HG03432 (cell line): ENCODE measurements around the gene LMAN1L.

Experiments
- ATAC-seq: cut with Tn5 transposase; IDR thresholded peaks from one replicate; pipeline ENCODE4 v1.9.1; 2021; ENCODE audit warnings: mild to moderate bottlenecking, moderate library complexity; ENCODE audit not compliant: unreplicated experiment

LMAN1L gene

DNA sequence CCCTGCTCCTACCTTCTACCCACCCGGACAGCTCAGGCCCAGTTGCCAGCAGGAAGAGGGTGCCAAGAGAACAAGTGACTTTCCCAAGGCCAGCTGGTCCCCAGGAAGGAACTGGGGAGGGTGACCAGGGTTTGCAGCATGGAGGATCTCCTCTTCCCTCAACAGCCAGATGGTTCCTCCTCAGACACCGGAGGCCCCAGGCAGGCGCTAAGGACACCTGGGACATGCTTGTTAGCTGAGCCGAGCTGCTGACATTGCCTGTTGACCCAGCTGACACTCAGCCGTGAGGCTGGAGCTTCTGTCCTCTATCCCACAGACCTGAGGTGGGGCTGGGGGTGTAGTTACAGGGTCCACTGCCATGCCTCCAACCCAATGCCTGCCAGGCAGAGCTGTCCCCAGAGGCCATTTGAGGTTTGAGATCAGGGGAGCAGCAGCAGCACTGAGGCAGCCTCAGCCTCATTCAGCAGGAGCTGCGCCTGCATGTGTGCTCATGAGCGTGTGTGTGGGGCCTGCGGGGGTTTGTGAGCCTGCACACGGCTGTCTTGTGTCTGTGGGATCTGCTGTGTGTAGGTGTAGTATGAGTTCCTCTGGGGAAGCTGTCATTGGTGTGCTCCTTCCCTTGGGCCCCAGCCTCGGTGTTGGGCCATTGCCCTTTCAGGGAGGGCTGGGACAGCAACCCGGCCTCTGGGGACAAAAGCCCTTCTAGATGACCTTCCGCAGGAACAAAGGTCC, 20.9 kb downstream of the LMAN1L start:
- no peak for ATAC-seq

DNA sequence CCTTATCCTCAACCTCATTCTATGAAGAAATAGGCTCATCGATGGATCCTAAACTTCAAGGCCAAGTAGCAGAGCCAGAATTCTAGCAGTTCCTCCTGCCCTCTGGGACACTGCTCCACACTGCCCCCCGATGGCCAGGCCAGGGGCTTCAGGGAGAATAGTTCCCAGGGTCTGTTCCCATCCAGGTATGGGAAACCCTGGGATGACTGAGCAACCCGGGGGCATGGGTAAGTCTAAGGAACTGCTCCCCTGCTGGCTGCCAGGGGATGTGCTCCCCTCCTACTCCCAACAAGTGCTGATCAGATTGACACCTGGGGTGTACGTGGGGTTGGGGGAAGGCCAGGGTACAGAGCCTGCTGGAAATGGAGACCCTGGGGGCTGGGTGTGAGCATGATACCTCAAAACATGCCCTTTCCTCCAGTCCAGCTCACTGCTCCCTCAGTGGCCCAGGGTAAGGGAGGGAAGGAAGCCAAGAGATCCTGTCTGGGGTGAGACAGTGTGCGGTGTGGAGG, 22.7 kb downstream of the LMAN1L start:
- ATAC-seq, result no peak

DNA sequence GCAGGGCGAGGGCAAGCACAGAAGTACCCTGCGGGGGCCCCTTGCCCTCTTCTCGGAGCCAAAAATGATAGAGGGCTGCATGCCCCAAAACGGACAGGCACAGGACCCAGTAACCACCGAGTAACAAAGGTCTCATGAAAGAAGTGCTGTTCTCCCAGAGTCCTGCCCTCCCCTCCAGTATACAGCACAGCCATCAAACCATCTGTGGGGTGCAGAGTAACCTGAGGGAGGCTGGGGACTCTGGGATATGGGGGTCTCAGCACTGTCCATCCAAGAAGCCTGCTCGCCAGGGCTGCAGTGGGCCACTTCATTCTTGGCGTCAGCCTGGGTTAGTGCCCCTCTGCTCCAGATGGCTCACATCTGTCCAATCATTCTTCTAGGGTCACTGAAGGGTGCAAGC, 24.2 kb downstream of the LMAN1L start:
- ATAC-seq, result no peak

DNA sequence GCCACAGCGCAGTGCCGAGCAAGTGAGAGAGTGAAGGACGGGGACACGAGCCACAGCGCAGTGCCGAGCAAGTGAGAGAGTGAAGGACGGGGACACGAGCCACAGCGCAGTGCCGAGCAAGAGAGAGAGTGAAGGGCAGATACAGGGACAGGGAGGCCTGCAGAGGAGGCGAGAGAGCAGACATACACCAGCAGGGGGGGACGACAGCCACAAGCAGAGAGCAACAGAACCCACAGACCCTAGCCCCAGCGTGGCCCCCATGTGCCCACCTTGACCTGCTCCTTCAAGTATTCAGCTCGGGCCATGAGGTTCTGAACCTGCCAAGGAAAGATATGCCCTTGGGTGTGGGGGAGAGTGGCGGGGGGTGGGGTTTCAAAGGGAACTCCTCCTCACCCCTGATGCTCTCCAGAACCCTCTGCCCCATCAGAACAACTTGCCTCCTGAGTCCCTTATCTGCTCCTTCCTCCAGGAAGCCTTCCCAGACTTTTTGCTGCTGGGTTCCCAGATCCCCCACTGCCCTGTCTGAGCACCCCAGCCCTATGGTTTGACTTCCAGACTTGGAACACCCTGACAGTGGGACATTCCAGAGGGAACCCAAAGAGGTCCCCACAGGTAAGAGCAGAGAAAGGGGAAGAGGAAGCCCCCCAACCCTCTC, 25.0 kb downstream of the LMAN1L start:
- no peak for ATAC-seq

DNA sequence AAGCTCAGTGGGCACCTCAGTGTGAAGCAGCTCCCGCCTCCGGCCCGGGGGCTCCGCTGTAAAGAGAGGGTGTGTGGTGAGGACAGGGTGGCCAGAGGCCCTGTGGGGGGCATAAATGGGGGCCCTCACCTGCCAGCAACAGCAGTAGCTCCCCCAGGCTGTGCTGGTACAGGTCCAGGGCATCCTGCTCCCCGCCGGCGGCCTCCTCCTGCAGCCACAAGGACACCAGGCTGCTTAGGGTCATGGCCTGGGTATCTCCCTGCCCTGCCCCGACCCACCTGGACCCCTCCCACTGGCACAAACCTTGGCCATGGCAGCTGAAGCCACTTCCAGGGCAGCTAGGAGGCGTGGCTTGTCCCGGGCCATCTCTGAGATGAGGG, 25.5 kb downstream of the LMAN1L start:
- no peak for ATAC-seq

DNA sequence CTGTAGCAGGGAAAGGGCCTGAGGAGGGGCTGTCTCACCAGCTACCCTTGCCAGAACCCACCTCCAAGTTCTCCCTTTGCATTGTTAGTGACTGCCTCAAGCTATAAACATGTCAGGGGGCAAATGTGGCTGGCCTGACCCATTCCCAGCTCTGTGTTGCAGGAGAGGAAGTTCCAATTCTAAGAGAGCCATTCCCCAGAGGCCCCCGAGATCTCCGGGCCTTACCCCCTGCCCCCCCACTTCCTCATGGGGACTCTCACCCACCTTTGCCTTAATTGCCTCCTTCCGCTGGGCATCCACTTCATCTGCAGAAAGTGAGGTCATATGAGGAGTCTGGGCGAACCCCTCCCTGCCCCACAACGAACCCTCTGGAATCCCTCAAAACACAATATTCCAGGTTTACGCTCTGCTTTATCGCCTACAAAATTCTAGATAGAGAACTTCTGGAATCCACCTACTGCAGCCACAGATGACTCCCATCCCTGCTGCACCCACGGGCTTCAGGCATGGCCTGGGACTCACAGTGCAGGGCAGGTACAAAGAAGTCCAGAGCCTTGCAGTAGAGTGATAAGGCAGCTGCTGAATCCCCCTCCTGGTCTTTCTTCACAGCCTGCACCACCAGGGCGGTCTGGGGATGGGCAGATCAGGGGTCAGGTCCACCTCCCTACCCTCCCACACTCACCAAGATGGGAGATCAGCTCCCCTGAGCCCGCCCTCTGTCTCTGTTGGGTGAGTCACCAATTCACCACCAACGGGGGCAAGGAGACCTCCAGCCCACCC, 26.3 kb downstream of the LMAN1L start:
- no peak for ATAC-seq

DNA sequence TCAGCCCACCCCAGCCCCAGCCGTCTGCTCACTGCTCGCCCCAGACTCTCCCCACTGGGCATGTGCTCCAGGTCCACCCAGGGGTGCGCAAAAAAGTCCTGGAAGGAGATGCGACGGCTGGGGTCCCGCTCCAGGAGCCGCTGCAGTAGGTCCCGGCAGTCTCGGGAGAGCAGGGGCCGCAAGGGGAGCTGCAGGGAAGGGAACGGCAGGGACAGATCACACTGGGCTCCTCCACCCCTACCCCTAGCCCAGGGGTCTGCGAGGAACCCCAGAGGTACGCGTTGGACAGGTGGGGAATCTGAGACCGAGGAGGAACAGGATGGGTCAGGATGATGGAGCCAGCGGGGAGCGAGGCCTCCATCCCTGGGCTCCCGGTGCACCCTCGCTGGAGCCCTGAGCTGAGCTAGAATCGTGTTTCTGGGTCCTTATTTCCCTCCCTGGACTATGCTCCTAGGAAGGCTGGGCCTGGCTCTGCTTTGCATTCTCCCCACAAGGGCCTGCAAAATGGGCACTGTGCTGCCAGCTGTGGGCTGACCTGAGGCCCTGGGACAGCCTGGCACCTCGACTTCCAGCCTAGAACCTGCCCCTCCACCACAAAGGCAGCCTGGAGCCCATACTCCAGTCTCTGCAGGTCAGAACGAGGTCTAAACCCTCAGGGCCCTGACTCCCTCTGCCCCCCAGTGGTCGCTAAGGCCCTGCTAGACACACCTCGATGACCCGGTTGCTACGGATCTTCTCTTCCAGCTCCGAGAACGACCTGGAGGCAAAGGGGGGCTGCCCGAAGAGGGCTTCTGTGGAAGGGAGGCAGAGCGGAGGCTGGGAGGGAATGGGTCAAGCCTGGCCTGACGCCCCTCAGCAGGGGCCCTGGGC, 27.1 kb downstream of the LMAN1L start:
- no peak for ATAC-seq

DNA sequence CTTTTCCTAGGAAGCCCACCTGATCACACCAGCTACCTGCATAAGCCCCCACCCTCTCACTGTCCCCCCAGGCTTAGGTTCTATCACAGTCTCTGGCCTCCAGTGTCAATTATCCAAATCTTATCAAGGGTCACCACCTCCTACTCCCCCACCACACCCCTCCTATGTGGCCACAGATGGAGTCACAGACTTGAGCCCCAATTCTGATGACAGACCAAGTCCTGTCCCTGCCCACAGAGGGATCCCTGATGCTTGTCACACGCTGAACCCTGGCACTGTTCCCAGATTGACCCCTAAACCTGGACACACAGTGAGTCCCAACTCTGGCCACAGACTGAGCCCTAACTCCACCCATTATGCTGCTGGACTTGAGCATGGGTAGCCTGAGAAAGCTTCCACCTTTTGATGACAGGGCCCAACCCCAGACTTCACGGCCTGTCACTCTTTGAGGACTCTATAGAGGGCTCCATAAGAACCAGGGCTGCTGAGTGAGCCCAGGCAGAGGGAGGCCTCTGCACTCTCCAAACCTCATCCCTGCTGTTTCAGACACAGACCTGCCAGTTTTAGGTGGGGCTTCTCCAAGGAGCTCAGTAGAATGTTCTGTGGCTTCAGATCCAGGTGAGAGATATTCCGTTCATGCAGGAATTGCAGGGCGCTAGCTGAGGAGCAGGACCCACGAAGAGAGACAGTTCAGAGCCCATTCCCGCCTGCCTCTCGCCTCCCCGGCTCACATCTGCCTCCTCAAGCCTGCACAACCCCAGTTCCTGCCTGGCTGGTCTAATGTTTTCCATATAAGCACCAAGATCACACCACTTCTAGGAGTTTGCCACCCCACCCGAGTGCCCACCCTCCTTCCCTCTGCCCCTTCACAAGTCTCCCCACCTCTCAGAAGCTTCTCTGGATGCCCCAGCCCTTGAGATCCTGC, 28.5 kb downstream of the LMAN1L start:
- ATAC-seq, result no peak

DNA sequence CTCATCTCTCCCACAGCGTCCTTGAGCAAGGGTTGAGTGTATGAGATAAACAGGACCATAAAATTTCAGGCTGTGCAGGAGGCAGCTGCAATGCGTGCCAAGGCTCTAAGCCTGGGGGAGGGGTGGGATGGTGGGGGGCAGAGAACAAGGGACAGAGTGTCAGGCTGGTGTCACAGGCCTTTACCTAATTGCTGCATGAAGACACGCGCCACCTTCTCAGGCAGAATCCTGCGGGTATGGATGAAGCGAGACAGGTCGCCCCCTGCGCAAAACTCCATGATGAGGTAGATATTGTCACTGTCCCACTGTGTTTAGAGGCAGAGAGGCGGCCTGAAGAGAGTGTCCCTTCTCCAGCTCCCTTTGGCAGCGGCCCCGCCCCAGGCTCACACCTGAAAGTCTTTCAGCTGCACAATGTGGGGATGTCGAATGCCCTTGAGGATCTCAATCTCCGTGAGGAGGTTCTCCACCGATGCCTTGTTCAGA, 29.3 kb downstream of the LMAN1L start:
- no peak for ATAC-seq

DNA sequence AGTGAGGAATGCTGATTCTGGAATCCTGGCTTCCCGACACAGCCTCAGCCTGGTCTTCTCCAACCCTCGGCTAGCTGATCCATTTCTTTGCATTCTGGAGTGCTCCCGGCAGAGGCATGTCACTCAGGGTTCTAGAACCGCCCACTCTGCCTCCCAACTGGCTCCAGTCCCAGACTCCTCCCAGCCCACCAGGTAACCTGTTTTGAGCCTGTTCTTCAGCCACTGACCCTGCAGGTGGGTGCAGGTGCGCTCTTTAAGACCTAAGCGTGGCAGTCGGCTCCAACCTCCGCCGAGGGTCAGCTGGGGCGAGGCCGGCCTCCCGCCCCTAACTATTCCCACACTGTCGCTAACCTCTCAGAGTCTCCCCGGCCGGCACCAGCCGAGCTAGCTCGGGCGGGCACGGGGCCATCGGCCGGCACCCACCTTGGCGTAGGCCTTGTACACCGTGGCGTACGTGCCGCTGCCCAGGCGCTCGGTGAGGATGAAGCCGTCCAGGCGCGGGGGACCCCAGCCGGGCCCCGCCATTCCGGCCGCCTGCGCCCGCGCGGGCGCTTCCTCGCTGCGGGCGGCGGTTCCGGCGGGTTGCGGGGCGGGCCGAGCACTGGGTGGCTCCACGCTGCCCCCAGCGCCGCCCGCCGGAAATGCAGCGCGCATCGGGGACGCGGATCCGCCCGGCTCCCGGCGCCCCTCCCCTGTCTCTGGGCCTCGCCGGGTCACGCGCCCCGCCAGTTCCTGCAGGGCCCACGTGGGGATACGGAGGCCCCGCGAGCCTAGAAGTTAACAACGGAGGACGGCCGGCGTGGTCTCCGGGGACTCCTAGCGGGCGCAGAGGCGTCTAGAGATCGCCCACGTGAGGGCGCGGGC, 30.2 kb downstream of the LMAN1L start, which contains the start of gene ULK3:
TSS of gene ULK3 (minus strand) at position 576 of the 864 bp plus-strand sequence. CDS start at position 525, 51 bp downstream.
- peak; percentile 82 for ATAC-seq

DNA sequence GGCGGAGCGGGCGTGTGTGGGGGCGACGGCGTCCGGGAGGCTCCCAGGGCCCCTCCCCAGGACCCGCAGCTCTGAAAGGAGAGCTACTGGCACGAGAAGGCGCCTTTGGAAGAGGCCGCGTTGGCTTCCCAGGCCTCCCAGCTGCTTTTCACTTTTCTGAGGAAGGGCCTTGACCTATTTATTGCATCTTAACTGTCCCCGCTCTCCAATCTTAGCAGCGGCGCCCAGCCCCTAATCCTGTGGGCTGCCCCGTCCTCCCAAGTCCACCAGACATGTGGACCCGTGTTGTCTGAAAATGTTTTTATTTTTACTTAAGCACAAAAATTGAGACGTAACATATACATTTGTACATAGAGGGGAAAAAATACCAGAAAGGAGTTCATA, 30.8 kb downstream of the LMAN1L start:
- no peak for ATAC-seq

DNA sequence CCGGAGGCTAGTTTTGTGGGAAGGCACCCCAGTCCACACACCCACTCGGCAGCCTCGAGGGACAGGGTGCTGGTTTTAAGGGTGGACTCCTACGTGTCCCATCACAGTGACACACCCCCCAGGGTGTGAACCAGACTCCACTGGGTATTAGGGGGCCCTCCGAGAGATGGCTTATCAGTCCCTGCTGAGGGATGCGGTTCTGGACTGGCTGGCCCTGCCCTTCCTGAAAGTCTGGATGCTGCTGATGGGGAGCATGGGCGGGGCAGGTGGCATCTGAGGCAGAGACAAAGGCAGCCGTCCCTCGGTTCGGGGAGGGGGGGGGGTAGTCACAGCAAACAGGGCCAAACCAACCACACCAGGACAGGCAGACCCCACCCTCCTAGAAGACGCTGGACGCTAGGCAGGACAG, 31.3 kb downstream of the LMAN1L start:
- no peak for ATAC-seq

DNA sequence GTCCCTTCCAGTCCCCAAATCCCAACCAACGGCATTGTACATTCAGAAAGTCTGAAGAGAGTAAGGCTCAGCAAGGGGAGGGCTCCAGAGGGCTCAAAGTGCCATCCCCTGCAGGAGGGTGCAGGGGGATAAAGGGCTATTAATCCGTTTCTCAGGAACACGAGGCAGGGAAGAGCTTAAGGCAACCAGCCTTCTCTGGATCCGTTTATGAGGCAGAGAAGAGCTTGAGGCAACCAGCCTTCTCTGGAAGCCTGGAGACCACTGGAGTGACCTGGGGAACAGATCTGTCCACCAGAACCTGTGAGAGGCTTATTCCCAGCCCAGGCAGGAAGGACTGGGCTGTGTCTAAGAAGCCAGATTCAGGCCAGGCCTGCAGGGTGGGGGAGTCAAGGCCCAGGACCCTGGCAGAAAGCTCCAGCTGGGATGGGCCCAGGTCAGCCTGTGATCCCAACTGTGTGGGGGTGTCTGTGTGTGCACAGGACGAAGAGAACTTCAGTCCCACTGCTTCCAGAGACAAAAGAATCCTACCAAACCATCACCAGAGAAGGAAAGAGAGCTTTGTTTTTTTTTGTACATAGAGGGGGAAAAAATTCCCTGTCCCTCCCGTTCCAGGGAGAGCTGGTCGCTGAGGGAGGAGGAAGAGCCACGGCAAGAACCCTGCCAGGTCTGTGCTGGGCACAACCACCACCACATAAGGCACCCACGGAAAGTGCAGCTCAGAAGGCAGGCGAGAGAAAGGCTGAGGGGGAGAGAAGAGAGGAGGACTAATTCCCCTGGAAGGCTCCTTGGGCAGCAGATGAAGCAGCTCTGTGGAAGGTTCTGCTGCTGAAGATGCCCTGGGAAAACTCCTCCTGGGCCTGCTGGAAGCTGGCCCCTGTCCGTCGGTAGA, 31.9 kb downstream of the LMAN1L start:
- ATAC-seq, result no peak

DNA sequence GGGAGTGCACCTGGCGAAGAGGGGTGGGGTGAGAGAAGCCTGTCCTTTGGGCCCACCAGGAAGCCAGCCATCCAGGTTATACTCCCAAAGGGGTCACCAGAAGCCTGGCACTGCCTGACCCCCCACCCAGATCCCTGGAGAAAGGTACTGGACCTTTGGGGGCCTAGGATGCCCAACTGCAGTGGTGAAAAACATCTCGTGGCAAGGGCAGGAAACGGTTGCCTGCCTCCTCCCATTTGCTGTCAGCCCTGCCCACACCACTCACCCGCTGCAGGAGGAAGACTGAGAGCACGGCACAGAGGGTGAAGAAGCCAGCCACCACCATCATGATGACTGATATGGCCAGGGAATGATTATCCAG, 32.6 kb downstream of the LMAN1L start:
- no peak for ATAC-seq

DNA sequence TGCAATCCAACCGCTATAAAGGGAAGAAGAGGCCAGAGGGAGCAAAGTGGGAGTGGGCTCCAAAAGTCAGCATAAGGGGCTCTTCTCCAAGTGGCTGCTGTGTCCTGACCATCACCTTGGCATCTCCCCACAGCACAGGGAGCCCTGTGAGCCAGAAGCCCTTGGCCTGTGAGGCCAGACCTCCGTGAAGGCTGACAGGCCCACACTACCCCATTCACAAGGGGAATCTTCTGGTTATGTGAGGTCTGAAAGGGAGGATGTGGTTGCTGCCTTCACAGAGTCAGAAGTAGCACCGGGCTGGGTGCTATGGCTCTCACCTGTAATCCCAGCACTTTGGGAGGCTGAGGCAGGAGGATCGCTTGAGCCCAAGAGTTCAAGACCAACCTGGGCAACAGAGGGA, 32.9 kb downstream of the LMAN1L start:
- no peak for ATAC-seq

DNA sequence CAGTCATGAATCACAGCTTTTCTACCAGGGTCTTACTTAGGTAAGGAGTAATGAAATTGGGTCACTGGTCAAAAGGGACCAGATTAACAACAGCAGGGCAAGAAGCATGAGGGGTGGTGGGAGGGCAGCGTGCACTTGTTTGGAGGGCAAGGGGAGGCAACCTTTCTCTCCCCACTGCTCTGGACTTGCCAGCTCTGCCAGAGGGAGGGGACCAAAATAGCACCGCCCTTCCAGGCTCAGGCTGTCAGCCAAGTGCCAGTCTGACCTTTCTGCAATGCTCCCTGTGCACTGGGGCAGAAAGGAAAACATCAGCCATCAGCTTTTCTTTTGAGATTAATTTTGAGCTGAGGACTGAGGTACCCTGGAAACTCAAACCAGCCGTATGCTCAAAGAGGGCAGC, 34.8 kb downstream of the LMAN1L start:
- ATAC-seq, result no peak

DNA sequence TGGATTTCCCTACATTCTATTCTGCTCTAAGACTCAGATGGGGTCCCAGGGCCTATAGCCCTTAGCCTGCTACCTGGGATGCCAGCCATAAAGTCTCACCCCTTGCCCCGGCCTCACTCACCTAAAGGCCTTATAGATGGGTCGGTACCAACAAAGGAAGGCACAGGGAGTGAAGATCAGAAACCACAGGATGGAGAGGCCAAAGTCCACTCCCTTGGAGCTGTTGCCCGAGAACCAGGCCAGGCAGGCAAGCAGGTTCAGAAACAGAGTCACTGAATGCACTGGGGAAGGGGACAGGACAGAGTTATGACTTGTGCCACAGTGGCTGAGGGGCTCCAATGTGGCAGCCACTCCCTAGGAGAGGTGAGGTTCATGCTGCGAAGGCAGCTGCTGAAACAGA, 37.8 kb downstream of the LMAN1L start:
- no peak for ATAC-seq

DNA sequence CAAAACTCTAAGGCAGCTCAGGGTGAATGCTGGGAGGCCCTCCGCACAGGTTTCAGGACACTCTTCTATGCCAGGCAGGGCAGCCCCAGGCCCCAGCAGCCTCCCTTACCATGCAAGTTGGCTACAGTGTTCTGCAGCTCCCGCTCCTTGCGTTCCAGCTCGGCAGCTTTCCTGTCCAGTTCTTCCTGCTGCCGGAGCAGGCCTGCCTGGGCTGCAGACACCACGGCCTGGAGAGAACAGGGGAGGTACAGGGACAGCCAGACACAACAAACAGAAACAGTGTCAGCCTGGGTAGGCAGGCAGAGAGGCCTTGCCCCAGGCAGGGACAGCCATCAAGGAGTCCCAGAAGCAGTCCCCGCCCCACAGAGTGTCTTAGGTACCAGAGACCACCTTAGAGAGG, 39.3 kb downstream of the LMAN1L start:
- no peak for ATAC-seq
